ENCODE measurements around the gene CCDC77. TPM values are rescaled to one million over a fixed set of nuclear protein-coding genes. Genes with fewer than 3 reads are reported as not detected.
"Not testable (repeated sequence)": the region's sequence is repeated elsewhere in the genome, so short reads cannot be mapped to it uniquely, and the experiment has no call there.

CCDC77 gene
- total RNA-seq, result 10 to 100 TPM; 14.0 to 19.0 TPM

DNA sequence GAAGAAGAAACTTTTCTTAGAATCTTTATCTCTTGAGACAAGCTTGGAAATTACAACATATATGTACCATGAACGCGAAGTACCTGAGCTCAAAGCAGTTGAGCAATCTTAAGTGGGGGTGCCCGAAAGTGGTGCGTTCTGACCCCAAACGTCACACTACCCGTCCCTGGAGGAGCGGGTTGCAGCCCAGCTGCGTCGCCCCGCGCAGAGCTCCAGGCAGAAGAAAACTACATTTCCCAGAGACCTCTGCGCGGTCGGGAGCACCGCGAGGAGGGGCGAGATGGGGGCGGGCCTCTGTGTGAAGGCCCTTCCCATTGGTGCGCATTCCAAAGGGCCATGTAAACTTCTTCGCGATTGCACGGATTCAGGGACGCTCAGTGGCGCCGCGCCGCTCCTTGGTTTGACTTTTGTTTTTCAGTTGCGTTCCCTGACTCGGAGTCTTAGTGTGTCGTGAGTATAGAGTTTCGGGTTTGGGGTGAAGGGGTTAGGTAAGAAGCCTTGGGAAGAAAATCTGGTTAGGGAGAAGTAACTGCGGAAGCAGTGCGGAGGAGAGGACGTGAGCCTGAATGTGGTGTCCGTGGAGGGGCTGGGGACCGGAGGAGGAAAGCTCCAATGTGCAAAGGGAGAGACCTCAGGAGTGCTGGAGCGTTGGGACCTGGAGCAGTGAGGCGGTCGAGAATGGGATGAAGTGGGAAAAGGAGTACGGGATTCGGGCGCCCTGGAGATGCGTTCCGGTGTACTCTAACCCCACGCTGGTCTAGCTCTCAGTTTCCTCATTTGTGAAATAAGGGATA lies at the start of gene CCDC77:
CCDC77 (plus strand) TSS at position 410 of the 794 bp plus-strand sequence. CDS start 7,740 bp downstream, outside the sequence.
- POLR2A ChIA-PET, result interaction anchor here (0.5 to 4.6 kb wide), 7 partner anchors 9 to 1543 kb away, joined by 3 to 38 read pairs (median 4); partner anchors contain the start of gene KDM5A
- intact Hi-C loops (cut with micrococcal nuclease), result no loop called here
- TF ChIP-seq, protein P1, sequence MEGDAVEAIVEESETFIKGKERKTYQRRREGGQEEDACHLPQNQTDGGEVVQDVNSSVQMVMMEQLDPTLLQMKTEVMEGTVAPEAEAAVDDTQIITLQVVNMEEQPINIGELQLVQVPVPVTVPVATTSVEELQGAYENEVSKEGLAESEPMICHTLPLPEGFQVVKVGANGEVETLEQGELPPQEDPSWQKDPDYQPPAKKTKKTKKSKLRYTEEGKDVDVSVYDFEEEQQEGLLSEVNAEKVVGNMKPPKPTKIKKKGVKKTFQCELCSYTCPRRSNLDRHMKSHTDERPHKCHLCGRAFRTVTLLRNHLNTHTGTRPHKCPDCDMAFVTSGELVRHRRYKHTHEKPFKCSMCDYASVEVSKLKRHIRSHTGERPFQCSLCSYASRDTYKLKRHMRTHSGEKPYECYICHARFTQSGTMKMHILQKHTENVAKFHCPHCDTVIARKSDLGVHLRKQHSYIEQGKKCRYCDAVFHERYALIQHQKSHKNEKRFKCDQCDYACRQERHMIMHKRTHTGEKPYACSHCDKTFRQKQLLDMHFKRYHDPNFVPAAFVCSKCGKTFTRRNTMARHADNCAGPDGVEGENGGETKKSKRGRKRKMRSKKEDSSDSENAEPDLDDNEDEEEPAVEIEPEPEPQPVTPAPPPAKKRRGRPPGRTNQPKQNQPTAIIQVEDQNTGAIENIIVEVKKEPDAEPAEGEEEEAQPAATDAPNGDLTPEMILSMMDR (IDR thresholded peaks at IDR 0.05), result no peak
- CTCF ChIA-PET, result interaction anchor here (1.0 to 3.7 kb wide), 10 partner anchors 9 to 62 kb away, joined by 3 to 21 read pairs (median 5); partner anchors contain the start of gene KDM5A
- Mint-ChIP-seq H3K27me3 (no peaks in the 10 kb centered on the region), H3K4me1 (ENCODE audit: low read depth) (peaks cover 3% of the 10 kb centered on the region), H3K9me3 (no peaks in the 10 kb centered on the region), H3K36me3 (ENCODE audit: low read depth) (peaks cover 1% of the 10 kb centered on the region), H3K27ac (no peak within 1 kb of the TSS), H3K4me3 (no peak within 1 kb of the TSS)
- peak; percentile 100 for ATAC-seq
- peak; percentile 95 for DNase-seq

DNA sequence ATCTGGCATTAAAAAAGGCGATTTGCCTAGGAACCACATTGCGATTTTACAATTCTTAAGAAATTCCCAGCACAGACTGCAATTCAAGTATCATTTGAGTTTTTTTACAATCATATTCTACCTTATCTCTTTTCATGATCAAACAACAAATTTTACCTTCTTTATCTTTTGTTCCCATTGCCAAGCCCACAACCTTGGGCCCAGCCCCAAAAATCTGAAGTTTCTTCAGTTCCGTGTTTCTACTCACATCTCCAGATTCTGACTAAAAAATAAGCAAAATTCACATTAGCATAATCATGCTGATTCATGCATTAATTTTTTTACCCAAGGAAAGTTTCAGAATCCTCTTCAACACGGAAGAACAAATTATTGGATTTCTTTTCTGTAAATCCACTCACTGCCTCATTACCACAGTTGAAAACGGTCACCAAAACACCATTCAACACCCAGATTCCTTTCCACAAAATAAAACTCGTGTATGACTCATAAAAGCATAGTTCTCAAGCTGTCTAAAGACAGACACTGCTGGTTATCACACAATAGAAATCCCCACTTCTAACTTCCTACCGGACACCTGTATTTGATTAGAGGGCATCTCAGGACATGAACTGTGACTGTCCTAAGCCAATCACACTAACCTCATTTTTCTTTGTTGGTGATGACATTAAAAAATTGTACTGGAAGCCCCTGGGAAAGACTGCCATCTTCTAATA lies 45.0 kb upstream of the CCDC77 start:
- peaks cover 67% of the 10 kb centered on the region for H3K36me3 Mint-ChIP-seq (ENCODE audit: low read depth)
- TF ChIP-seq, protein P1 (IDR thresholded peaks at IDR 0.05), result no peak
- peaks cover 24% of the 10 kb centered on the region for H3K4me1 Mint-ChIP-seq (ENCODE audit: low read depth)
- no peaks in the 10 kb centered on the region for H3K27me3 Mint-ChIP-seq
- ATAC-seq (no peak), DNase-seq (no peak)
- H3K9me3 Mint-ChIP-seq, result no peaks in the 10 kb centered on the region
- peak overlapping the region; percentile 14 for H3K27ac Mint-ChIP-seq
- ChIA-PET POLR2A (interaction anchor here (0.6 kb wide), 1 partner anchor 19 kb away, joined by 3 read pairs; no protein-coding TSS in a partner anchor), CTCF (no interaction called here)
- intact Hi-C loops (cut with micrococcal nuclease), result no loop called here
- no peak overlapping the region for H3K4me3 Mint-ChIP-seq

DNA sequence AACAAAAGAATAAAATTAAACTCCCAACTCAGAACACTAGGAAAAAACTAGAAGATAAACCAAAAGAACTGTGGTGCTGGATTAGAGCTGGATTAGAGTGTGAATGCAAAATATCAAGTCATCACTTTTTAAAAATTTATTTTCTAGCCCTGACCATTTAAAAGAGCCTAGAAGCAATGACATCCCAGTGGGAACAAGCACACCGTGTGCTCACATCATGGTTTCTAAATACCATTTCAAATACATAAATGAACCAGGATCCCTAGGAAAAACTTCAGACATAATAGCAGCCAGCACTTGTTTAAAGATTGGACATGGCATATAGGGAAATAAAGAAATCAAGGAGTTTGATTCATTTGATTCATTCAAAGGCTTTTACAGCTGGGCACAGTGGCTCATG lies 42.4 kb upstream of the CCDC77 start:
- H3K4me1 Mint-ChIP-seq (ENCODE audit: low read depth), result peaks cover 28% of the 10 kb centered on the region
- no peaks in the 10 kb centered on the region for H3K9me3 Mint-ChIP-seq
- intact Hi-C loops (cut with micrococcal nuclease), result no loop called here
- TF ChIP-seq, protein P1 (IDR thresholded peaks at IDR 0.05), result no peak
- H3K27ac Mint-ChIP-seq, result no peak overlapping the region
- DNase-seq (no peak), ATAC-seq (no peak)
- H3K36me3 Mint-ChIP-seq (ENCODE audit: low read depth), result peaks cover 70% of the 10 kb centered on the region
- POLR2A ChIA-PET, result no interaction called here
- H3K27me3 Mint-ChIP-seq, result no peaks in the 10 kb centered on the region
- H3K4me3 Mint-ChIP-seq, result no peak overlapping the region
- CTCF ChIA-PET, result no interaction called here

DNA sequence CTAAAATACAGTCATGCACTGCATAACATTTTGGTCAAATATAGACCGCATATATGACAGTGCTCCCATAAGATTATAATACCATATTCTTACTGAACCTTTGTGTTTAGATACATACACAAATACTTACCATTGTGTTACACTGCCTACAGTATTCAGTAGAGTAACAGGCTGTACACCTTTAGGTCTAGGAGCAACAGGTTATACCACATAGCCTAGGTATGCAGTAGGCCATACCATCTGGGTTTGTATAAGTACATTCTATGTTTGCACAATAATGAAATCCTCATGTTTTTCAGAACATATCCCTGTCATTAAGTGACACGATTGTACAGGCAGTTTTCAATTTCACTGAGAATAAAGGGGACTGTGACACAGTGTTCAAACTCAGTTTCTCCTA lies 34.6 kb upstream of the CCDC77 start:
- CTCF ChIA-PET, result no interaction called here
- TF ChIP-seq, protein P1 (IDR thresholded peaks at IDR 0.05), result no peak
- POLR2A ChIA-PET, result no interaction called here
- Mint-ChIP-seq H3K27me3 (no peaks in the 10 kb centered on the region), H3K4me3 (no peak overlapping the region), H3K36me3 (ENCODE audit: low read depth) (peaks cover 72% of the 10 kb centered on the region), H3K9me3 (peaks cover 7% of the 10 kb centered on the region), H3K4me1 (ENCODE audit: low read depth) (peaks cover 4% of the 10 kb centered on the region), H3K27ac (no peak overlapping the region)
- intact Hi-C loops (cut with micrococcal nuclease), result no loop called here
- no peak for DNase-seq
- ATAC-seq, result no peak

DNA sequence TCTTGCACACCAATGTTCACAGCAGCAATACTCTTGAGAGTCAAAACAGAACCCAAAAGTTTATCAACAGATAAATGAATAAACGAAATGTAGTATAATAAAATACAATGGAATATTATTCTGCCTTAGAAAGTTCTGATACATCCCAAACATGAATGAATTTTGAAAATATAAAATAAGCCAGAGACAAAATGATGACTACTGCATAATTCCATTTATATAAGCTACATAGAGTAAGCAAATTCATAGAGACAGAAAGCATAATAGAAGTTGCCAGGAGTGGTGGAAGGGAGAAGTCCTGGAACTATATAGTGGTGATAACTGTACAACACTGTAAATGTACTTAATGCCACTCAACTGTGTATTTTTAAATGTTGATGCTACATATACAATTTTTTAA lies 33.5 kb upstream of the CCDC77 start:
- TF ChIP-seq, protein P1 (IDR thresholded peaks at IDR 0.05), result no peak
- intact Hi-C loops (cut with micrococcal nuclease), result no loop called here
- CTCF ChIA-PET, result no interaction called here
- Mint-ChIP-seq H3K4me1 (ENCODE audit: low read depth) (peaks cover 4% of the 10 kb centered on the region), H3K36me3 (ENCODE audit: low read depth) (peaks cover 70% of the 10 kb centered on the region), H3K4me3 (no peak overlapping the region), H3K27me3 (no peaks in the 10 kb centered on the region), H3K9me3 (peaks cover 10% of the 10 kb centered on the region), H3K27ac (no peak overlapping the region)
- no peak for DNase-seq
- POLR2A ChIA-PET, result interaction anchor here (0.6 kb wide), 1 partner anchor 24 kb away, joined by 4 read pairs; no protein-coding TSS in a partner anchor
- no peak for ATAC-seq

DNA sequence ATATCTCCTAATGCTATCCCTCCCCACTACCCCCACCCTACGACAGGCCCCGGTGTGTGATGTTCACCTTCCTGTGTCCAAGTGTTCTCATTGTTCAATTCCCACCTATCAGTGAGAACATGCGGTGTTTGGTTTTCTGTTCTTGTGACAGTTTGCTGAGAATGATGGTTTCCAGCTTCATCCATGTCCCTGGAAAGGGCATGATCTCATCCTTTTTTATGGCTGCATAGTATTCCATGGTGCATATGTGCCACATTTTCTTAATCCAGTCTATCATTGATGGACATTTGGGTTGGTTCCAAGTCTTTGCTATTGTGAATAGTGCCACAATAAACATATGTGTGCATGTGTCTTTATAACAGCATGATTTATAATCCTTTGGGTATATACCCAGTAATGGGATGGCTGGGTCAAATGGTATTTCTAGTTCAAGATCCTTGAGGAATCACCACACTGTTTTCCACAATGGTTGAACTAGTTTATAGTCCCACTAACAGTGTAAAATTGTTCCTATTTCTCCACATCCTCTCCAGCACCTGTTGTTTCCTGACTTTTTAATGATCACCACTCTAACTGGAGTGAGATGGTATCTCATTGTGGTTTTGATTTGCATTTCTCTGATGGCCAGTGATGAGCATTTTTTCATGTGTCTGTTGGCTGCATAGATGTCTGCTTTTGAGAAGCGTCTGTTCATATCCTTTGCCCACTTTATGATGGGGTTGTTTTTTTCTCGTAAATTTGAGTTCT lies 30.5 kb upstream of the CCDC77 start:
- H3K4me1 Mint-ChIP-seq (ENCODE audit: low read depth); CTCF ChIA-PET; intact Hi-C loops (cut with micrococcal nuclease); H3K4me3 Mint-ChIP-seq; H3K27me3 Mint-ChIP-seq; DNase-seq; H3K27ac Mint-ChIP-seq; ATAC-seq; POLR2A ChIA-PET: not testable (repeated sequence)
- Mint-ChIP-seq H3K36me3 (ENCODE audit: low read depth) (peaks cover 72% of the 10 kb centered on the region), H3K9me3 (peaks cover 11% of the 10 kb centered on the region)
